Measurements from ENCODE around the gene RAET1L.

The RAET1L gene

GRCh38 chr6:150032598-150032997, 7.3 kb upstream of the RAET1L start:
- H3K4me1 ChIP-seq (ENCODE audit: control insufficient read depth in 2 of 2, insufficient read depth in 1 of 2, low read depth in 1 of 2, low read length in 2 of 2), result peaks cover 0 to 13% of the 10 kb centered on the region in 2 donors
- no CpG with 5 or more reads among the region's 8 CpGs for WGBS, 2 donors (ENCODE audit: extremely low coverage in 2 of 2, insufficient read length in 2 of 2, insufficient replicate concordance in 1 of 2)
- H2AK5ac ChIP-seq (ENCODE audit: low read depth, low read length), result no peak overlapping the region
- no peak overlapping the region for H3K9ac ChIP-seq (ENCODE audit: low read depth, low read length, poor library complexity)
- no peak overlapping the region for H2BK12ac ChIP-seq (ENCODE audit: low read length)
- H3K18ac ChIP-seq (ENCODE audit: low read length), result no peak overlapping the region
- H3K36me3 ChIP-seq (replicated peaks in 1 of 2; ENCODE audit: control insufficient read depth in 2 of 2, insufficient read depth in 2 of 2, low read length in 2 of 2), result no peaks in the 10 kb centered on the region
- no peak overlapping the region for H3K27ac ChIP-seq (replicated peaks; ENCODE audit: low read length)
- no peak overlapping the region for H3K23ac ChIP-seq (ENCODE audit: low read depth, low read length, poor library complexity)
- H3K27me3 ChIP-seq (ENCODE audit: control insufficient read depth in 3 of 3, insufficient read depth in 3 of 3, low read depth in 1 of 3, low read length in 3 of 3), result peaks cover 9 to 89% (median 33%) of the 10 kb centered on the region in 3 experiments
- no peaks in the 10 kb centered on the region for H3K9me3 ChIP-seq (replicated peaks in 1 of 2; ENCODE audit: control insufficient read depth in 2 of 2, insufficient read depth in 1 of 2, low read depth in 1 of 2, low read length in 2 of 2)
- no peak overlapping the region for H2BK120ac ChIP-seq (ENCODE audit: low read depth, low read length)
- H2AFZ ChIP-seq (ENCODE audit: low read length), result no peak overlapping the region
- H3K79me1 ChIP-seq (ENCODE audit: low read depth, low read length), result no peaks in the 10 kb centered on the region
- no peak overlapping the region for H2BK15ac ChIP-seq (ENCODE audit: low read length)
- H3K4ac ChIP-seq (ENCODE audit: low read length), result no peak overlapping the region
- DNase-seq (ENCODE audit: low spot score), result no peak
- H4K8ac ChIP-seq (ENCODE audit: low read depth, low read length), result no peak overlapping the region
- no peak overlapping the region for H4K91ac ChIP-seq (ENCODE audit: low read depth, low read length, poor library complexity)
- H2BK5ac ChIP-seq (ENCODE audit: low read length), result no peak overlapping the region
- no peak overlapping the region for H3K4me3 ChIP-seq (ENCODE audit: low read length in 2 of 2)
- no peak overlapping the region for H3K4me2 ChIP-seq (ENCODE audit: insufficient read depth, low read length, poor library complexity, severe bottlenecking)
- no peak overlapping the region for H3K14ac ChIP-seq (ENCODE audit: low read length)

GRCh38 chr6:150030611-150031010, 5.3 kb upstream of the RAET1L start:
- H3K36me3 ChIP-seq (replicated peaks in 1 of 2; ENCODE audit: control insufficient read depth in 2 of 2, insufficient read depth in 2 of 2, low read length in 2 of 2), result no peaks in the 10 kb centered on the region

GRCh38 chr6:150029749-150030148, 4.4 kb upstream of the RAET1L start:
- Histone ChIP-seq H3K79me1 (ENCODE audit: low read depth, low read length) (no peaks in the 10 kb centered on the region), H3K4ac (ENCODE audit: low read length) (no peak overlapping the region), H3K4me2 (ENCODE audit: insufficient read depth, low read length, poor library complexity, severe bottlenecking) (no peak overlapping the region), H3K4me3 (ENCODE audit: low read length in 2 of 2) (no peak overlapping the region), H3K23ac (ENCODE audit: low read depth, low read length, poor library complexity) (no peak overlapping the region), H4K91ac (ENCODE audit: low read depth, low read length, poor library complexity) (no peak overlapping the region), H3K18ac (ENCODE audit: low read length) (no peak overlapping the region), H2AK5ac (ENCODE audit: low read depth, low read length) (no peak overlapping the region), H2BK120ac (ENCODE audit: low read depth, low read length) (no peak overlapping the region), H2BK12ac (ENCODE audit: low read length) (no peak overlapping the region), H3K14ac (ENCODE audit: low read length) (no peak overlapping the region), H3K9ac (ENCODE audit: low read depth, low read length, poor library complexity) (no peak overlapping the region), H3K9me3 (replicated peaks in 1 of 2; ENCODE audit: control insufficient read depth in 2 of 2, insufficient read depth in 1 of 2, low read depth in 1 of 2, low read length in 2 of 2) (no peaks in the 10 kb centered on the region), H3K27ac (replicated peaks; ENCODE audit: low read length) (no peak overlapping the region), H4K8ac (ENCODE audit: low read depth, low read length) (no peak overlapping the region), H3K27me3 (ENCODE audit: control insufficient read depth in 3 of 3, insufficient read depth in 3 of 3, low read depth in 1 of 3, low read length in 3 of 3) (peaks cover 0 to 85% (median 15%) of the 10 kb centered on the region in 3 experiments), H2BK5ac (ENCODE audit: low read length) (no peak overlapping the region), H3K4me1 (ENCODE audit: control insufficient read depth in 2 of 2, insufficient read depth in 1 of 2, low read depth in 1 of 2, low read length in 2 of 2) (no peaks in the 10 kb centered on the region), H2BK15ac (ENCODE audit: low read length) (no peak overlapping the region), H2AFZ (ENCODE audit: low read length) (no peak overlapping the region), H3K36me3 (replicated peaks in 1 of 2; ENCODE audit: control insufficient read depth in 2 of 2, insufficient read depth in 2 of 2, low read length in 2 of 2) (no peaks in the 10 kb centered on the region)
- no CpG with 5 or more reads among the region's 4 CpGs for WGBS, 2 donors (ENCODE audit: extremely low coverage in 2 of 2, insufficient read length in 2 of 2, insufficient replicate concordance in 1 of 2)
- no peak for DNase-seq (ENCODE audit: low spot score)

More at GRCh38 chr6:150030611-150031010, 5.3 kb upstream of the RAET1L start:
- no CpG with 5 or more reads among the region's 3 CpGs for WGBS, 2 donors (ENCODE audit: extremely low coverage in 2 of 2, insufficient read length in 2 of 2, insufficient replicate concordance in 1 of 2)
- Histone ChIP-seq H2BK15ac (ENCODE audit: low read length) (no peak overlapping the region), H4K91ac (ENCODE audit: low read depth, low read length, poor library complexity) (no peak overlapping the region), H3K4me2 (ENCODE audit: insufficient read depth, low read length, poor library complexity, severe bottlenecking) (no peak overlapping the region), H2AK5ac (ENCODE audit: low read depth, low read length) (no peak overlapping the region), H3K27ac (replicated peaks; ENCODE audit: low read length) (no peak overlapping the region), H2BK5ac (ENCODE audit: low read length) (no peak overlapping the region), H2AFZ (ENCODE audit: low read length) (no peak overlapping the region), H2BK12ac (ENCODE audit: low read length) (no peak overlapping the region), H3K9ac (ENCODE audit: low read depth, low read length, poor library complexity) (no peak overlapping the region), H3K4ac (ENCODE audit: low read length) (no peak overlapping the region), H2BK120ac (ENCODE audit: low read depth, low read length) (no peak overlapping the region), H3K14ac (ENCODE audit: low read length) (no peak overlapping the region), H3K18ac (ENCODE audit: low read length) (no peak overlapping the region), H3K27me3 (ENCODE audit: control insufficient read depth in 3 of 3, insufficient read depth in 3 of 3, low read depth in 1 of 3, low read length in 3 of 3) (peaks cover 0 to 88% (median 19%) of the 10 kb centered on the region in 3 experiments), H3K4me1 (ENCODE audit: control insufficient read depth in 2 of 2, insufficient read depth in 1 of 2, low read depth in 1 of 2, low read length in 2 of 2) (no peaks in the 10 kb centered on the region), H3K79me1 (ENCODE audit: low read depth, low read length) (no peaks in the 10 kb centered on the region), H3K9me3 (replicated peaks in 1 of 2; ENCODE audit: control insufficient read depth in 2 of 2, insufficient read depth in 1 of 2, low read depth in 1 of 2, low read length in 2 of 2) (no peaks in the 10 kb centered on the region), H3K23ac (ENCODE audit: low read depth, low read length, poor library complexity) (no peak overlapping the region), H3K4me3 (ENCODE audit: low read length in 2 of 2) (no peak overlapping the region), H4K8ac (ENCODE audit: low read depth, low read length) (no peak overlapping the region)
- DNase-seq (ENCODE audit: low spot score), result no peak

- Histone ChIP-seq H2BK12ac (ENCODE audit: low read length) (no peak overlapping the region), H3K4me2 (ENCODE audit: insufficient read depth, low read length, poor library complexity, severe bottlenecking) (no peak overlapping the region), H4K91ac (ENCODE audit: low read depth, low read length, poor library complexity) (no peak overlapping the region), H3K4ac (ENCODE audit: low read length) (no peak overlapping the region), H3K79me1 (ENCODE audit: low read depth, low read length) (no peaks in the 10 kb centered on the region), H3K9me3 (replicated peaks in 1 of 2; ENCODE audit: control insufficient read depth in 2 of 2, insufficient read depth in 1 of 2, low read depth in 1 of 2, low read length in 2 of 2) (no peaks in the 10 kb centered on the region), H2AFZ (ENCODE audit: low read length) (no peak overlapping the region), H2BK5ac (ENCODE audit: low read length) (no peak overlapping the region), H3K27me3 (ENCODE audit: control insufficient read depth in 3 of 3, insufficient read depth in 3 of 3, low read depth in 1 of 3, low read length in 3 of 3) (peaks cover 0 to 80% (median 14%) of the 10 kb centered on the region in 3 experiments), H3K14ac (ENCODE audit: low read length) (no peak overlapping the region), H2BK120ac (ENCODE audit: low read depth, low read length) (no peak overlapping the region), H2AK5ac (ENCODE audit: low read depth, low read length) (no peak overlapping the region), H3K23ac (ENCODE audit: low read depth, low read length, poor library complexity) (peak overlapping the region; percentile 39), H3K18ac (ENCODE audit: low read length) (no peak overlapping the region), H3K36me3 (replicated peaks in 1 of 2; ENCODE audit: control insufficient read depth in 2 of 2, insufficient read depth in 2 of 2, low read length in 2 of 2) (no peaks in the 10 kb centered on the region), H3K9ac (ENCODE audit: low read depth, low read length, poor library complexity) (no peak overlapping the region), H4K8ac (ENCODE audit: low read depth, low read length) (no peak overlapping the region), H3K27ac (replicated peaks; ENCODE audit: low read length) (no peak overlapping the region), H3K4me3 (ENCODE audit: low read length in 2 of 2) (no peak overlapping the region), H2BK15ac (ENCODE audit: low read length) (no peak overlapping the region), H3K4me1 (ENCODE audit: control insufficient read depth in 2 of 2, insufficient read depth in 1 of 2, low read depth in 1 of 2, low read length in 2 of 2) (no peaks in the 10 kb centered on the region)
- DNase-seq (ENCODE audit: low spot score), result no peak
- no CpG with 5 or more reads among the region's 7 CpGs for WGBS, 2 donors (ENCODE audit: extremely low coverage in 2 of 2, insufficient read length in 2 of 2, insufficient replicate concordance in 1 of 2)
Measured at GRCh38 chr6:150029276-150029675, 3.9 kb upstream of the RAET1L start.
